H9 (cell line): ENCODE data around the gene OSCAR. TPM values are rescaled to one million over a fixed set of nuclear protein-coding genes. Genes with fewer than 3 reads are reported as not detected.

Experiments used
- DNase-seq: peaks from one replicate; pipeline ENCODE4 v3.0.0-alpha.2; 2017
- H2AFZ ChIP-seq: one replicate; pipeline ENCODE4 v1.6.1; 2013; ENCODE audit warnings: mild to moderate bottlenecking, low read length, control low read depth, moderate library complexity
- H2AK5ac ChIP-seq: 2 replicates; pipeline ENCODE4 v1.6.1; 2013; ENCODE audit warnings: low read length, control low read depth, mixed read lengths; ENCODE audit not compliant: insufficient read length
- H2BK120ac ChIP-seq: one replicate; pipeline ENCODE4 v1.6.1; 2013; ENCODE audit warnings: low read depth, mild to moderate bottlenecking, low read length, control low read depth, inconsistent platforms; ENCODE audit not compliant: poor library complexity, severe bottlenecking
- H2BK12ac ChIP-seq: 2 replicates; pipeline ENCODE4 v1.6.1; 2013; ENCODE audit warnings: low read length, control low read depth, mixed read lengths, low read depth; ENCODE audit not compliant: insufficient read length
- H2BK15ac ChIP-seq: 2 replicates; pipeline ENCODE4 v1.6.1; 2013; ENCODE audit warnings: low read depth, low read length, control low read depth
- H2BK20ac ChIP-seq: one replicate; pipeline ENCODE4 v1.6.1; 2013; ENCODE audit warnings: low read depth, mild to moderate bottlenecking, low read length, control low read depth, inconsistent platforms; ENCODE audit not compliant: poor library complexity, severe bottlenecking
- H2BK5ac ChIP-seq: 2 replicates; pipeline ENCODE4 v1.6.1; 2013; ENCODE audit warnings: low read length, control low read depth, mixed read lengths; ENCODE audit not compliant: insufficient read length
- H3K14ac ChIP-seq: 2 replicates; pipeline ENCODE4 v1.6.1; 2013; ENCODE audit warnings: low read length, control low read depth; ENCODE audit not compliant: insufficient read depth
- H3K18ac ChIP-seq: 2 replicates; pipeline ENCODE4 v1.6.1; 2013; ENCODE audit warnings: low read depth, mild to moderate bottlenecking, mixed read lengths, low read length, control low read depth; ENCODE audit not compliant: insufficient read length
- H3K23ac ChIP-seq: 2 replicates; pipeline ENCODE4 v1.6.1; 2013; ENCODE audit warnings: low read length, control low read depth, mixed read lengths, low read depth; ENCODE audit not compliant: insufficient read length
- H3K23me2 ChIP-seq: 2 replicates; pipeline ENCODE4 v1.6.1; 2013; ENCODE audit warnings: low read depth, mild to moderate bottlenecking, mixed read lengths, low read length, control low read depth; ENCODE audit not compliant: insufficient read length, poor library complexity, severe bottlenecking
- H3K27ac ChIP-seq: 2 replicates; pipeline ENCODE4 v1.5.1; 2013; ENCODE audit warnings: low read length, control low read depth, mixed read lengths, low read depth; ENCODE audit not compliant: insufficient read length
- H3K27me3 ChIP-seq: 2 replicates; pipeline ENCODE4 v1.6.1; 2013; ENCODE audit warnings: low read length, control low read depth, inconsistent platforms; ENCODE audit not compliant: insufficient read depth
- H3K4ac ChIP-seq: 2 replicates; pipeline ENCODE4 v1.6.1; 2013; ENCODE audit warnings: low read depth, mild to moderate bottlenecking, control low read depth, inconsistent platforms, low read length, moderate library complexity
- H3K4me1 ChIP-seq: 2 replicates; pipeline ENCODE4 v1.6.1; 2013; ENCODE audit warnings: low read length, control low read depth, inconsistent platforms; ENCODE audit not compliant: insufficient read depth
- H3K4me2 ChIP-seq: 2 replicates; pipeline ENCODE4 v1.6.1; 2013; ENCODE audit warnings: low read length, control low read depth, mixed read lengths; ENCODE audit not compliant: insufficient read length, insufficient read depth
- H3K56ac ChIP-seq: 2 replicates; pipeline ENCODE4 v1.6.1; 2013; ENCODE audit warnings: low read depth, mild to moderate bottlenecking, mixed read lengths, low read length, control low read depth; ENCODE audit not compliant: insufficient read length
- H3K79me1 ChIP-seq: 2 replicates; pipeline ENCODE4 v1.6.1; 2013; ENCODE audit warnings: low read depth, mild to moderate bottlenecking, moderate library complexity, low read length, control low read depth, inconsistent platforms; ENCODE audit not compliant: insufficient read depth, poor library complexity, severe bottlenecking
- H3K79me2 ChIP-seq: 2 replicates; pipeline ENCODE4 v1.6.1; 2013; ENCODE audit warnings: low read length, control low read depth, inconsistent platforms; ENCODE audit not compliant: insufficient read depth
- H3K9ac ChIP-seq: 2 replicates; pipeline ENCODE4 v1.6.1; 2013; ENCODE audit warnings: low read length, control low read depth, mixed read lengths; ENCODE audit not compliant: insufficient read length; ENCODE audit errors: extremely low read depth
- H3K9me3 ChIP-seq: one replicate; pipeline ENCODE4 v1.6.1; 2013; ENCODE audit warnings: low read depth, low read length, inconsistent platforms; ENCODE audit not compliant: control insufficient read depth
- H3T11ph ChIP-seq: one replicate; pipeline ENCODE4 v1.6.1; 2013; ENCODE audit warnings: mild to moderate bottlenecking, low read length, control low read depth, inconsistent platforms
- H4K20me1 ChIP-seq: one replicate; pipeline ENCODE4 v1.6.1; 2013; ENCODE audit not compliant: control insufficient read depth, insufficient read length, insufficient read depth
- H4K5ac ChIP-seq: 2 replicates; pipeline ENCODE4 v1.6.1; 2013; ENCODE audit warnings: low read depth, mild to moderate bottlenecking, mixed read lengths, low read length, control low read depth; ENCODE audit not compliant: insufficient read length
- H4K8ac ChIP-seq: replicated peaks from 2 replicates; pipeline ENCODE4 v1.6.1; 2013; ENCODE audit warnings: low read length, control low read depth, mixed read lengths, low read depth; ENCODE audit not compliant: insufficient read length
- H4K91ac ChIP-seq: 2 replicates; pipeline ENCODE4 v1.6.1; 2013; ENCODE audit warnings: low read depth, mild to moderate bottlenecking, moderate library complexity, mixed read lengths, low read length, control low read depth; ENCODE audit not compliant: insufficient read length
- H3K27ac Mint-ChIP-seq, 3 experiments: 2 replicates in 2 of 3; 3 replicates in 1 of 3; pipeline ENCODE4 v1.8.0; 2020 to 2021; ENCODE audit warnings: mixed read lengths in 3 of 3, mild to moderate bottlenecking in 1 of 3, moderate library complexity in 1 of 3
- H3K27me3 Mint-ChIP-seq: 2 replicates; pipeline ENCODE4 v1.8.0; 2021; ENCODE audit warnings: low read depth, mild to moderate bottlenecking, moderate library complexity, mixed read lengths
- H3K36me3 Mint-ChIP-seq, 3 experiments: 2 replicates in 2 of 3; 3 replicates in 1 of 3; pipeline ENCODE4 v1.8.0; 2020 to 2021; ENCODE audit warnings: low read depth in 3 of 3, mixed read lengths in 3 of 3; ENCODE audit not compliant: insufficient read depth in 1 of 3
- H3K4me1 Mint-ChIP-seq, 2 experiments: 2 replicates each; pipeline ENCODE4 v1.8.0; 2020; ENCODE audit warnings: mixed read lengths in 2 of 2
- H3K4me3 Mint-ChIP-seq, 2 experiments: 2 replicates in 1 of 2; 3 replicates in 1 of 2; pipeline ENCODE4 v1.8.0; 2020 to 2021; ENCODE audit warnings: mild to moderate bottlenecking in 2 of 2, mixed read lengths in 2 of 2, moderate library complexity in 1 of 2
- H3K9me3 Mint-ChIP-seq, 2 experiments: 2 replicates in 1 of 2; 3 replicates in 1 of 2; pipeline ENCODE4 v1.8.0; 2020; ENCODE audit warnings: mild to moderate bottlenecking in 2 of 2, mixed read lengths in 2 of 2, moderate library complexity in 1 of 2
- CTCF ChIP-seq: fragments of 200-600 bp; sonication (generic); conservative IDR thresholded peaks from 3 replicates; pipeline ENCODE4 v1.8.0; 2021; ENCODE audit warnings: antibody characterized with exemption, mild to moderate bottlenecking
- WGBS: extraction: QIAGEN DNeasy Blood & Tissue Kit; methylation state at CpG from one replicate; pipeline ENCODE4 v1.1.7; 2013; ENCODE audit warnings: missing lambda C conversion rate, low lambda C conversion rate, mixed read lengths; ENCODE audit not compliant: insufficient read length; ENCODE audit errors: extremely low coverage; 5-methylcytosine and 5-hydroxymethylcytosine counted together
- total RNA-seq: library from RNA; stranded (reverse); gene quantifications from 2 replicates; pipeline ENCODE4 v1.2.1, GENCODE V29; 2021

Gene OSCAR
- total RNA-seq, 1 experiment from 2014 or later: 0.24 TPM

- Histone ChIP-seq H3K18ac (no peak overlapping the region), H3K79me2 (peaks cover 8% of the 10 kb centered on the region; the same call in 1 of the 2 replicates), H3K4me1 (no peaks in the 10 kb centered on the region), H4K91ac (peak overlapping the region; percentile 23), H3T11ph (no peak overlapping the region), H2BK12ac (no peak overlapping the region), H3K14ac (no peak overlapping the region), H3K56ac (peak overlapping the region; percentile 38), H3K23me2 (peaks cover 15% of the 10 kb centered on the region), H4K20me1 (peaks cover 3% of the 10 kb centered on the region), H3K79me1 (peaks cover 10% of the 10 kb centered on the region), H2BK5ac (no peak overlapping the region), H3K27ac (no peak overlapping the region), H2BK120ac (no peak overlapping the region), H2AK5ac (no peak overlapping the region), H3K9me3 (peaks cover 4% of the 10 kb centered on the region), H3K4ac (peak overlapping the region; percentile 30; the same call in 1 of the 2 replicates), H4K8ac (peak overlapping the region; percentile 52), H3K27me3 (no peaks in the 10 kb centered on the region), H2BK20ac (no peak overlapping the region), H2BK15ac (no peak overlapping the region), H4K5ac (peak overlapping the region; percentile 18), H2AFZ (no peak overlapping the region), H3K4me2 (no peak overlapping the region), H3K23ac (no peak overlapping the region), H3K9ac (no peak overlapping the region)
- TF ChIP-seq CTCF: no peak
- peaks cover 11 to 12% of the 10 kb centered on the region in 2 experiments for H3K9me3 Mint-ChIP-seq
- H3K4me1 Mint-ChIP-seq: peaks cover 18 to 19% of the 10 kb centered on the region in 2 experiments
- H3K4me3 Mint-ChIP-seq: peak overlapping the region in 1 of 2 experiments; percentile 27; a peak in 2 of 5 replicates
- H3K36me3 Mint-ChIP-seq: peaks cover 23 to 48% (median 34%) of the 10 kb centered on the region in 3 experiments
- no CpG with 5 or more reads among the region's 2 CpGs for WGBS
- H3K27me3 Mint-ChIP-seq: peaks cover 1% of the 10 kb centered on the region; the same call in 1 of the 2 replicates
- peak overlapping the region in 2 of 3 experiments; percentile 23 to 93; a peak in 5 of 7 replicates for H3K27ac Mint-ChIP-seq
- no peak for DNase-seq
Measured at GRCh38 chr19:54133957-54134590, 33.5 kb upstream of the OSCAR start.
